AG10803 (cell line): ENCODE measurements around the gene DKK3.
A peak's percentile ranks its signal among the peaks of the same experiment; 100 is the strongest.

Experiments
- DNase-seq: peaks from one replicate; pipeline ENCODE4 v3.0.0; 2010; ENCODE audit warnings: low read depth
- H3K4me3 ChIP-seq: 2 replicates; pipeline ENCODE4 v1.5.1; 2011; ENCODE audit warnings: mild to moderate bottlenecking, low read length, control low read depth
- CTCF ChIP-seq: conservative IDR thresholded peaks from 2 replicates; pipeline ENCODE4 v1.5.1; 2011; ENCODE audit warnings: mild to moderate bottlenecking, low read length, control low read depth, inconsistent platforms

DKK3 gene

GRCh38 chr11:12001186-12001585, 7.2 kb downstream of the DKK3 start:
- H3K4me3 ChIP-seq: no peak overlapping the region
- DNase-seq: no peak
- TF ChIP-seq CTCF: no peak

- peak; percentile 88 for DNase-seq
- TF ChIP-seq CTCF: no peak
- H3K4me3 ChIP-seq: peak overlapping the region; percentile 49
Measured at GRCh38 chr11:11998091-11998781, 10.2 kb downstream of the DKK3 start.

- H3K4me3 ChIP-seq: no peak overlapping the region
- no peak for TF ChIP-seq CTCF
- DNase-seq: no peak
Measured at GRCh38 chr11:11997049-11997322, 11.4 kb downstream of the DKK3 start.

- H3K4me3 ChIP-seq: no peak overlapping the region
- TF ChIP-seq CTCF: no peak
- DNase-seq: no peak
Measured at GRCh38 chr11:11996321-11997048, 11.9 kb downstream of the DKK3 start.

GRCh38 chr11:11995601-11996000, 12.8 kb downstream of the DKK3 start:
- no peak for TF ChIP-seq CTCF
- no peak for DNase-seq
- H3K4me3 ChIP-seq: no peak overlapping the region

GRCh38 chr11:11993839-11994238, 14.6 kb downstream of the DKK3 start:
- no peak for TF ChIP-seq CTCF
- no peak overlapping the region for H3K4me3 ChIP-seq
- DNase-seq: peak; percentile 77
